Astrocyte (in vitro differentiated cells and primary cell): ENCODE measurements around the gene KMT5C. TPM values are rescaled to one million over a fixed set of nuclear protein-coding genes. Genes with fewer than 3 reads are reported as not detected.

Experiments
- DNase-seq: peaks from one replicate; pipeline ENCODE4 v3.0.0-alpha.2; 2010; ENCODE audit warnings: low read depth
- FAIRE-seq: peaks from 2 replicates; lab custom pipeline; 2011; peaks lifted over from hg19 to GRCh38; lab: Jason Lieb, UNC
- H2AFZ ChIP-seq: 2 replicates; pipeline ENCODE4 v1.6.0; 2012; ENCODE audit warnings: low read depth, low read length, inconsistent platforms
- H3K27ac ChIP-seq: 2 replicates; pipeline ENCODE4 v1.5.1; 2011; ENCODE audit warnings: low read depth, low read length, inconsistent platforms
- H3K27me3 ChIP-seq: 2 replicates; pipeline ENCODE4 v1.6.0; 2011; ENCODE audit warnings: low read length, inconsistent platforms; ENCODE audit not compliant: insufficient read depth
- H3K36me3 ChIP-seq: 2 replicates; pipeline ENCODE4 v1.5.1; 2011; ENCODE audit warnings: low read length, inconsistent platforms; ENCODE audit not compliant: insufficient read depth
- H3K4me1 ChIP-seq: 2 replicates; pipeline ENCODE4 v1.5.1; 2011; ENCODE audit warnings: low read length, inconsistent platforms; ENCODE audit not compliant: insufficient read depth
- H3K4me2 ChIP-seq: 2 replicates; pipeline ENCODE4 v1.6.0; 2012; ENCODE audit warnings: low read length, inconsistent platforms
- H3K4me3 ChIP-seq: 2 replicates; pipeline ENCODE4 v1.5.1; 2011; ENCODE audit warnings: low read depth, mild to moderate bottlenecking, low read length, inconsistent platforms; ENCODE audit not compliant: insufficient read depth
- H3K79me2 ChIP-seq: 2 replicates; pipeline ENCODE4 v1.6.0; 2012; ENCODE audit warnings: mild to moderate bottlenecking, low read length, inconsistent platforms; ENCODE audit not compliant: insufficient read depth
- H3K9ac ChIP-seq: 2 replicates; pipeline ENCODE4 v1.6.0; 2012; ENCODE audit warnings: mild to moderate bottlenecking, low read length, inconsistent platforms
- H3K9me3 ChIP-seq: 2 replicates; pipeline ENCODE4 v1.5.1; 2012; ENCODE audit warnings: low read depth, mild to moderate bottlenecking, low read length, inconsistent platforms; ENCODE audit not compliant: insufficient read depth
- H4K20me1 ChIP-seq: 2 replicates; pipeline ENCODE4 v1.6.0; 2012; ENCODE audit warnings: low read length, inconsistent platforms; ENCODE audit not compliant: insufficient read depth
- H3K27ac Mint-ChIP-seq: one replicate; pipeline ENCODE4 v1.8.0; 2021; ENCODE audit warnings: mild to moderate bottlenecking, mixed read lengths; ENCODE audit not compliant: unreplicated experiment
- H3K27me3 Mint-ChIP-seq: one replicate; pipeline ENCODE4 v1.8.0; 2021; ENCODE audit warnings: low read depth, mixed read lengths; ENCODE audit not compliant: unreplicated experiment
- H3K36me3 Mint-ChIP-seq: one replicate; pipeline ENCODE4 v1.8.0; 2021; ENCODE audit warnings: low read depth, mixed read lengths; ENCODE audit not compliant: unreplicated experiment
- H3K4me1 Mint-ChIP-seq: one replicate; pipeline ENCODE4 v1.8.0; 2021; ENCODE audit warnings: low read depth, mixed read lengths; ENCODE audit not compliant: unreplicated experiment
- H3K4me3 Mint-ChIP-seq: one replicate; pipeline ENCODE4 v1.8.0; 2021; ENCODE audit warnings: mild to moderate bottlenecking, moderate library complexity, mixed read lengths; ENCODE audit not compliant: unreplicated experiment
- H3K9me3 Mint-ChIP-seq: one replicate; pipeline ENCODE4 v1.8.0; 2021; ENCODE audit warnings: mild to moderate bottlenecking, mixed read lengths; ENCODE audit not compliant: unreplicated experiment
- CTCF ChIP-seq: IDR thresholded peaks from 2 replicates; pipeline ENCODE4 v1.5.1; 2011; ENCODE audit warnings: low read depth, mild to moderate bottlenecking, inconsistent platforms, low read length, moderate library complexity; ENCODE audit not compliant: insufficient read depth
- EZH2 ChIP-seq: IDR thresholded peaks from 2 replicates; pipeline ENCODE4 v1.6.1; 2012; ENCODE audit warnings: mild to moderate bottlenecking, low read length, inconsistent platforms; ENCODE audit not compliant: insufficient read depth
- total RNA-seq: library from RNA; stranded (reverse); gene quantifications from 2 replicates; pipeline ENCODE4 v1.2.1, GENCODE V29; 2021

KMT5C gene
- total RNA-seq, 1 donor from 2014 or later: 14.6 TPM

- peak overlapping the region; percentile 97 for H3K4me2 ChIP-seq
- peaks cover 31% of the 10 kb centered on the region for H3K79me2 ChIP-seq
- H3K9me3 Mint-ChIP-seq: no peaks in the 10 kb centered on the region
- H4K20me1 ChIP-seq: peaks cover 34% of the 10 kb centered on the region
- TF ChIP-seq EZH2: no peak
- no peak for TF ChIP-seq CTCF
- peaks cover 14% of the 10 kb centered on the region for H3K36me3 ChIP-seq
- H3K4me1 ChIP-seq: peaks cover 38% of the 10 kb centered on the region
- peak overlapping the region; percentile 88 for H3K9ac ChIP-seq
- H3K4me3 Mint-ChIP-seq: peak overlapping the region; percentile 83
- H3K9me3 ChIP-seq: no peaks in the 10 kb centered on the region
- peak; percentile 34 for DNase-seq
- peak overlapping the region; percentile 50 for H2AFZ ChIP-seq
- H3K27me3 ChIP-seq: no peaks in the 10 kb centered on the region
- peak overlapping the region; percentile 47 for H3K27ac Mint-ChIP-seq
- peak overlapping the region; percentile 70 for H3K27ac ChIP-seq
- peak overlapping the region; percentile 72 for H3K4me3 ChIP-seq
- peaks cover 12% of the 10 kb centered on the region for H3K36me3 Mint-ChIP-seq
- H3K4me1 Mint-ChIP-seq: peaks cover 27% of the 10 kb centered on the region
- H3K27me3 Mint-ChIP-seq: no peaks in the 10 kb centered on the region
- FAIRE-seq: no peak
Measured at GRCh38 chr19:55368701-55369563, 29.3 kb downstream of the KMT5C start.

- H3K4me3 Mint-ChIP-seq: peak overlapping the region; percentile 94
- peak overlapping the region; percentile 96 for H3K27ac Mint-ChIP-seq
- FAIRE-seq (no peak), DNase-seq (peak; percentile 68)
- H3K27me3 Mint-ChIP-seq: no peaks in the 10 kb centered on the region
- Histone ChIP-seq H3K36me3 (peaks cover 12% of the 10 kb centered on the region), H4K20me1 (peaks cover 29% of the 10 kb centered on the region), H3K27me3 (no peaks in the 10 kb centered on the region), H3K9me3 (no peaks in the 10 kb centered on the region), H3K4me1 (peaks cover 45% of the 10 kb centered on the region), H3K27ac (peak overlapping the region; percentile 94), H2AFZ (peak overlapping the region; percentile 34), H3K79me2 (peaks cover 31% of the 10 kb centered on the region), H3K4me2 (peak overlapping the region; percentile 97), H3K9ac (peak overlapping the region; percentile 97), H3K4me3 (peak overlapping the region; percentile 83)
- H3K4me1 Mint-ChIP-seq: peaks cover 28% of the 10 kb centered on the region
- peaks cover 9% of the 10 kb centered on the region for H3K36me3 Mint-ChIP-seq
- no peaks in the 10 kb centered on the region for H3K9me3 Mint-ChIP-seq
- TF ChIP-seq CTCF: no peak
- TF ChIP-seq EZH2: no peak
Measured at GRCh38 chr19:55369653-55370304, 30.1 kb downstream of the KMT5C start.
